DOHH2 (cell line): ENCODE results near the gene FNDC11.

Experiments
- H3F3A ChIP-seq: fragments of 200-600 bp; sonication (generic), shearing (Covaris generic); 2 replicates; pipeline ENCODE4 v1.6.0; 2016; ENCODE audit warnings: antibody characterized with exemption, mild to moderate bottlenecking; ENCODE audit not compliant: control insufficient read depth, insufficient read depth
- H3K27ac ChIP-seq: fragments of 200-600 bp; sonication (generic); 2 replicates; pipeline ENCODE4 v1.5.1; 2014; ENCODE audit warnings: low read depth, mild to moderate bottlenecking, low read length, moderate library complexity
- H3K27me3 ChIP-seq: fragments of 200-600 bp; sonication (generic); 2 replicates; pipeline ENCODE4 v1.6.1; 2014; ENCODE audit warnings: mild to moderate bottlenecking, low read length, mixed read lengths; ENCODE audit not compliant: control insufficient read depth
- H3K36me3 ChIP-seq: fragments of 200-600 bp; sonication (generic); 2 replicates; pipeline ENCODE4 v1.6.1; 2014; ENCODE audit warnings: mild to moderate bottlenecking, low read length, moderate library complexity, mixed read lengths; ENCODE audit not compliant: control insufficient read depth
- H3K4me1 ChIP-seq: fragments of 200-600 bp; sonication (generic); 2 replicates; pipeline ENCODE4 v1.6.1; 2014; ENCODE audit warnings: mild to moderate bottlenecking, low read length, mixed read lengths; ENCODE audit not compliant: control insufficient read depth
- H3K4me2 ChIP-seq: fragments of 200-600 bp; sonication (generic); 2 replicates; pipeline ENCODE4 v1.6.0; 2014; ENCODE audit warnings: mild to moderate bottlenecking, low read length, moderate library complexity
- H3K4me3 ChIP-seq: fragments of 200-600 bp; sonication (generic); 2 replicates; pipeline ENCODE4 v1.5.1; 2014; ENCODE audit warnings: mild to moderate bottlenecking, low read length, mixed read lengths
- H3K79me2 ChIP-seq: fragments of 200-600 bp; sonication (generic); 2 replicates; pipeline ENCODE4 v1.6.1; 2014; ENCODE audit warnings: mild to moderate bottlenecking, low read length, mixed read lengths; ENCODE audit not compliant: control insufficient read depth
- H3K9me2 ChIP-seq: fragments of 200-600 bp; sonication (generic); replicated peaks from 2 replicates; pipeline ENCODE4 v1.6.1; 2014; ENCODE audit warnings: mild to moderate bottlenecking, low read length, mixed read lengths; ENCODE audit not compliant: control insufficient read depth
- H3K9me3 ChIP-seq: fragments of 200-600 bp; sonication (generic); 2 replicates; pipeline ENCODE4 v1.6.1; 2014; ENCODE audit warnings: antibody characterized with exemption, low read length, mixed read lengths; ENCODE audit not compliant: control insufficient read depth, insufficient read depth
- H4K20me1 ChIP-seq: fragments of 200-600 bp; sonication (generic); 2 replicates; pipeline ENCODE4 v1.6.0; 2014; ENCODE audit warnings: low read depth, mild to moderate bottlenecking, antibody characterized with exemption, low read length, moderate library complexity; ENCODE audit not compliant: control insufficient read depth, insufficient read depth
- EZH2phosphoT487 ChIP-seq: fragments of 200-600 bp; sonication (generic); IDR thresholded peaks from 2 replicates; pipeline ENCODE4 v1.6.1; 2017; ENCODE audit warnings: borderline replicate concordance, mild to moderate bottlenecking, antibody characterized with exemption, low read length, moderate library complexity, mixed read lengths
- TF ChIP-seq, protein P1 (sequence below): fragments of 200-600 bp; sonication (generic); IDR thresholded peaks from one replicate; pipeline ENCODE4 v1.5.1; 2014; ENCODE audit warnings: antibody characterized with exemption, mild to moderate bottlenecking, low read depth, low read length; ENCODE audit not compliant: poor library complexity, severe bottlenecking

FNDC11 gene

DNA sequence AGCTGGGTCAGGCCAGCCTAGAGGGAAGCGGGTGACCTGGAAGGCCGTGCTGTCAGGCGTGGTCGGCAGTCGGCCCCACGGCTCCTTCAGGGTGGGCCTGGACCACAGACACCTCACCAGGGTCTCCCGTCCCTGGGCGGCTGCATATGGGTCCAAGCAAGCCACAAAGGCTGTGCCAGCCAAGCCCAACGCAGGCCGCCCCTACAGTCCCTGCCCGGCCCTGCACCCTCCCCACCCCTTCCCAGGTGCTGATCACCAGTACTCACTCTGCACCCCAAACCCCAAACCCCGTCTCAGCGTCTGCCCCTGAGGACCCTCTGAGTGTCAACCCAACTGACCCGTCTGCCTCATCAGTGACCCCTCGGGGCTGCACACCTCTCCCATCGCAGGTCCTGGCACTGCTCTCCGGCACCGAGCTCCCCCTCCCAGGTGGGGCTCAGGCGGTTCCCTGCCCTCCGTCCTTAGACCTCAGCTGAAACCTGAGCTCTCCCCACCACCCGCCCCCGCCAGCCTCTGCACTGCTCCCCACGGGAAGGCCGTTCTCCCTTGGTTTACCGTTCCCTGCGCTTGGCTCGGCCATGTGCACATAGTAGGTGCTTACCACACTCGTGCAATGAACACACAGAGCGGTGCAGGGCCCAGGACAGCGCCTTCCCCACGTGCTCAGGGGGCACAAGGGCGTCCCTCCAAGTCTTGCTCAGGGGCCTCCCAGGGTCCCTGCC lies 34.9 kb upstream of the FNDC11 start:
- H3K4me2 ChIP-seq = peak overlapping the region; percentile 92
- H3F3A ChIP-seq = no peaks in the 10 kb centered on the region
- peak overlapping the region; percentile 96 for H3K4me3 ChIP-seq
- peaks cover 15% of the 10 kb centered on the region for H3K4me1 ChIP-seq
- H3K79me2 ChIP-seq = peaks cover 13% of the 10 kb centered on the region
- no peak overlapping the region for H3K27ac ChIP-seq
- H4K20me1 ChIP-seq = peaks cover 12% of the 10 kb centered on the region
- H3K9me3 ChIP-seq = peaks cover 5% of the 10 kb centered on the region; the same call in 1 of the 2 replicates
- H3K9me2 ChIP-seq = no peaks in the 10 kb centered on the region
- no peak for TF ChIP-seq EZH2phosphoT487
- TF ChIP-seq, protein P1, sequence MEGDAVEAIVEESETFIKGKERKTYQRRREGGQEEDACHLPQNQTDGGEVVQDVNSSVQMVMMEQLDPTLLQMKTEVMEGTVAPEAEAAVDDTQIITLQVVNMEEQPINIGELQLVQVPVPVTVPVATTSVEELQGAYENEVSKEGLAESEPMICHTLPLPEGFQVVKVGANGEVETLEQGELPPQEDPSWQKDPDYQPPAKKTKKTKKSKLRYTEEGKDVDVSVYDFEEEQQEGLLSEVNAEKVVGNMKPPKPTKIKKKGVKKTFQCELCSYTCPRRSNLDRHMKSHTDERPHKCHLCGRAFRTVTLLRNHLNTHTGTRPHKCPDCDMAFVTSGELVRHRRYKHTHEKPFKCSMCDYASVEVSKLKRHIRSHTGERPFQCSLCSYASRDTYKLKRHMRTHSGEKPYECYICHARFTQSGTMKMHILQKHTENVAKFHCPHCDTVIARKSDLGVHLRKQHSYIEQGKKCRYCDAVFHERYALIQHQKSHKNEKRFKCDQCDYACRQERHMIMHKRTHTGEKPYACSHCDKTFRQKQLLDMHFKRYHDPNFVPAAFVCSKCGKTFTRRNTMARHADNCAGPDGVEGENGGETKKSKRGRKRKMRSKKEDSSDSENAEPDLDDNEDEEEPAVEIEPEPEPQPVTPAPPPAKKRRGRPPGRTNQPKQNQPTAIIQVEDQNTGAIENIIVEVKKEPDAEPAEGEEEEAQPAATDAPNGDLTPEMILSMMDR = no peak
- H3K27me3 ChIP-seq = peaks cover 8% of the 10 kb centered on the region
- H3K36me3 ChIP-seq = peaks cover 22% of the 10 kb centered on the region

GRCh38 chr20:63519668-63520503 lies 34.1 kb upstream of the FNDC11 start:
- peak overlapping the region; percentile 96 for H3K4me3 ChIP-seq

GRCh38 chr20:63520504-63520933 lies 33.4 kb upstream of the FNDC11 start, which contains the start of gene PPDPF:
Gene PPDPF, plus strand, starts transcription at chr20:63520765. Its CDS starts 544 bp downstream, at chr20:63521309.
- Histone ChIP-seq H4K20me1 (peaks cover 14% of the 10 kb centered on the region), H3K9me2 (no peaks in the 10 kb centered on the region), H3K36me3 (peaks cover 22% of the 10 kb centered on the region), H3K4me1 (peaks cover 15% of the 10 kb centered on the region), H3K4me2 (peak within 1 kb of the TSS; percentile 92), H3K27ac (peak within 1 kb of the TSS; percentile 26; the same call in 1 of the 2 replicates), H3K9me3 (peaks cover 5% of the 10 kb centered on the region; the same call in 1 of the 2 replicates), H3K79me2 (peaks cover 13% of the 10 kb centered on the region), H3K27me3 (peaks cover 8% of the 10 kb centered on the region), H3F3A (peaks cover 7% of the 10 kb centered on the region; the same call in 1 of the 2 replicates), H3K4me3 (peak within 1 kb of the TSS; percentile 96)
- TF ChIP-seq, protein P1 = no peak
- no peak for TF ChIP-seq EZH2phosphoT487

More at GRCh38 chr20:63519668-63520503, 34.1 kb upstream of the FNDC11 start:
- peaks cover 3% of the 10 kb centered on the region; the same call in 1 of the 2 replicates for H3F3A ChIP-seq
- peaks cover 14% of the 10 kb centered on the region for H4K20me1 ChIP-seq
- peaks cover 8% of the 10 kb centered on the region for H3K27me3 ChIP-seq
- no peak for TF ChIP-seq EZH2phosphoT487
- TF ChIP-seq, protein P1 = peak; percentile 46
- peaks cover 15% of the 10 kb centered on the region for H3K4me1 ChIP-seq
- peaks cover 22% of the 10 kb centered on the region for H3K36me3 ChIP-seq
- peak overlapping the region; percentile 92 for H3K4me2 ChIP-seq
- peaks cover 5% of the 10 kb centered on the region; the same call in 1 of the 2 replicates for H3K9me3 ChIP-seq
- H3K9me2 ChIP-seq = no peaks in the 10 kb centered on the region
- no peak overlapping the region for H3K27ac ChIP-seq
- peaks cover 13% of the 10 kb centered on the region for H3K79me2 ChIP-seq
